Measurements from ENCODE around the gene ASB8. TPM values are rescaled to one million over a fixed set of nuclear protein-coding genes. Genes with fewer than 3 reads are reported as not detected.

The ASB8 gene
- total RNA-seq, 1 experiment from 2014 or later = 17.1 TPM

GRCh38 chr12:48119834-48120195 is 37.5 kb downstream of the ASB8 start:
- ChIA-PET CTCF (no interaction called here), POLR2A (no interaction called here)
- H3K27me3 ChIP-seq (ENCODE audit: control insufficient read depth, insufficient read depth, low read length) = no peaks in the 10 kb centered on the region
- H3K9me3 ChIP-seq (ENCODE audit: control insufficient read depth, insufficient read depth, low read depth, low read length) = no peaks in the 10 kb centered on the region
- peaks cover 11% of the 10 kb centered on the region for H3K36me3 ChIP-seq (ENCODE audit: control insufficient read depth, insufficient read depth, low read length)
- in situ Hi-C loops (cut with HindIII; ENCODE audit: low pct_unique_long_range_greater_than_20kb, low sequenced_read_pairs) (no loop called here), intact Hi-C loops (cut with micrococcal nuclease; ENCODE audit: unreplicated experiment) (no loop called here)
- BruUV-seq (replicated peaks) = no TSS peak
- peak overlapping the region; percentile 76 to 93 for H3K4me3 ChIP-seq (ENCODE audit: low read depth in 2 of 2, low read length in 2 of 2)
- peak overlapping the region; percentile 80 for H3K27ac ChIP-seq (ENCODE audit: low read length)
- ATAC-seq (peak; percentile 33), DNase-seq (ENCODE audit: low read depth, low spot score) (no peak)
- TF ChIP-seq SIN3A (IDR thresholded peaks at IDR 0.05; ENCODE audit: borderline replicate concordance, insufficient read depth, low read depth, low read length) = no peak
- TF ChIP-seq TCF7L2 (IDR thresholded peaks at IDR 0.05; ENCODE audit: low read depth, low read length) = no peak
- TF ChIP-seq CTCF (IDR thresholded peaks at IDR 0.05) = no peak
- TF ChIP-seq POLR2AphosphoS5 (IDR thresholded peaks at IDR 0.05; ENCODE audit: low read depth, low read length) = no peak
- peaks cover 11% of the 10 kb centered on the region for H3K4me1 ChIP-seq (ENCODE audit: control insufficient read depth, insufficient read depth, low read length)

- ATAC-seq = peak; percentile 99
- no TSS peak for BruUV-seq (replicated peaks)
- peak; percentile 61 for DNase-seq (ENCODE audit: low read depth, low spot score)
- H3K36me3 ChIP-seq (ENCODE audit: control insufficient read depth, insufficient read depth, low read length) = peaks cover 8% of the 10 kb centered on the region
- no peaks in the 10 kb centered on the region for H3K9me3 ChIP-seq (ENCODE audit: control insufficient read depth, insufficient read depth, low read depth, low read length)
- POLR2A ChIA-PET = interaction anchor here (0.6 kb wide), 3 partner anchors 407 to 546 kb away, joined by 3 to 4 read pairs (median 4); no protein-coding TSS in a partner anchor
- H3K27ac ChIP-seq (ENCODE audit: low read length) = peak within 1 kb of the TSS; percentile 80
- CTCF ChIA-PET = no interaction called here
- intact Hi-C loops (cut with micrococcal nuclease; ENCODE audit: unreplicated experiment) = no loop called here
- in situ Hi-C loops (cut with HindIII; ENCODE audit: low pct_unique_long_range_greater_than_20kb, low sequenced_read_pairs) = no loop called here
- no peak for TF ChIP-seq POLR2AphosphoS5 (IDR thresholded peaks at IDR 0.05; ENCODE audit: low read depth, low read length)
- no peak for TF ChIP-seq CTCF (IDR thresholded peaks at IDR 0.05)
- TF ChIP-seq SIN3A (IDR thresholded peaks at IDR 0.05; ENCODE audit: borderline replicate concordance, insufficient read depth, low read depth, low read length) = no peak
- no peak for TF ChIP-seq REST (IDR thresholded peaks at IDR 0.05; ENCODE audit: insufficient read depth in 1 of 2, low read depth in 2 of 2, low read length in 1 of 2)
- TF ChIP-seq TCF7L2 (IDR thresholded peaks at IDR 0.05; ENCODE audit: low read depth, low read length) = no peak
- H3K4me1 ChIP-seq (ENCODE audit: control insufficient read depth, insufficient read depth, low read length) = peaks cover 11% of the 10 kb centered on the region
- H3K27me3 ChIP-seq (ENCODE audit: control insufficient read depth, insufficient read depth, low read length) = no peaks in the 10 kb centered on the region
- H3K4me3 ChIP-seq (ENCODE audit: low read depth in 2 of 2, low read length in 2 of 2) = peak within 1 kb of the TSS; percentile 76 to 93
These were observed 38.1 kb downstream of the ASB8 start, which contains the start of gene PFKM for GRCh38 chr12:48119078-48119833. Gene PFKM, plus strand, starts transcription at chr12:48119364. Its CDS starts 3,411 bp downstream, at chr12:48122775.
